SKM-1 (cell line): Measurements from ENCODE around the gene NSUN2.
"Not testable (repeated sequence)": the region's sequence is repeated elsewhere in the genome, so short reads cannot be mapped to it uniquely, and the experiment has no call there.

ENCODE experiments used
- DNase-seq: peaks from one replicate; lab custom pipeline; 2025; ENCODE audit not compliant: unreplicated experiment; lab: John Stamatoyannopoulos, UW

Gene NSUN2

DNA sequence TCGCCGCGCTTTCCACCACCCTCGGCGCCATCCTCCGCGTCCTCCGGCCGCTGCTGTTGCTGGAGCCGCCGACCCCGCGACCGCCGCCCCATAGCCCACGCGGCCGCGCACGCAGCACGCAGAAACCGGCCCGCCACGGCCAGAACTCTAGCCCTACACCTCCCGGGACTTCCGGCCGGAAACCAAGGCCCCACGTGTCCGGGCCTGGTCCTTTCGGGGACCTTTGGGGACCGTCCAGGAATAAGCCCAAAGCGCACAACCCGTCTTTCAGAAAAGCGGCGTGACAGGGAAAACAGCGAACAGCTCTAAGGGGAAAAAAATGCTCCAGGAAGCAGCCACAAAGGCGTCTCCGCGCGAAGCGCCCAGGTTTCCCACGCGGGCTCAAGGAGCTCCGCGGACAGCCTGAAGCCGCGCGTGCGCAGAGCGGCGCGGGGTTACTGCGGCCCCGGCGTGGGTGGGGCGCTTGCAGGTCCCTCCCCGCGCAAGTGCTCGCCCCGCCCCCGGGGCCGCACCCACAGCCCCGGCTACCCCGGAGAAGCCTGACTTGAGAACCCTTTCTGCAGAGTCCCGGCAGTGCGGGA lies at the start of gene NSUN2, which contains the start of gene SRD5A1:
NSUN2 (minus strand) TSS at position 157 of the 581 bp plus-strand sequence; CDS start at position 92, 65 bp downstream.
SRD5A1 (plus strand) TSS at position 553 of the 581 bp plus-strand sequence. CDS start 137 bp downstream, outside the sequence.
- DNase-seq: peak; percentile 83

DNA sequence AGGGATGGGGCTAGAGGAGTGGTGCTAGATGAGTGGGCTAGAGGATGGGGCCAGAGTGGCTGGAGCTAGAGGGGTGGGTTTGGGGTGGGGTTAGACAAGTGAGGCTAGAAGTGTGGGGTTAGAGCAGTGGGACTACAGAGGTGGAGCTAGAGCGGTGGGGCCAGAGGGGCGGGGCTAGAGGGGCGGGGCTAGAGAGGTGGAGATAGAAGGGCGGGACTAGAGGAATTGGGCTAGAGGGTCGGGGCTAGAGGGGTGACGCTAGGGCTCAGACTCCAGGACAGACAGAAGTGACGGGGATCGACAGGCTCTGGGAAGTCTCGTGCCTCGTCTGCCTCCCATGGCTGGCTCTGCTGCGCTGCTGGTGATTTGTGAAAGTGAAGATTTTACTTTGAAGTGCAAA lies 49.4 kb upstream of the NSUN2 start:
- DNase-seq: no peak

DNA sequence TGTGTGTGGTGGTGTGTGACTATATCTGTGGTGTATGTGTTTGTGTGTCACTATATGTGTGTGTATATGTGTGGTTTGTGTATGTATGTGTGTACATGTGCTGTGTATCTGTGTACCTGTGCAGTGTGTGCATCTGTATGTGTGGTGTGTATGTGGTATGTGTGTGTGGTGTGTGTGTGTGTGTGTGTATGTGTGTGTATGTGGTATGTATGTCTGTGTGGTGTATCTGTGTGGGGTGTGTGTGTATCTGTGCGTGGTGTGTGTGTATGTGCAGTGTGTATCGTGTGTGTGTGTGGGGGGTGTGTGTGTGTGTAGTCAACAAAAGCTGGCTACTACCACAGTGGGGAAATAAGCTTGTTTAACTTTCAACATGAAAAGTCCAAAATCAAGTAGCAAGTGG lies 48.8 kb upstream of the NSUN2 start:
- no peak for DNase-seq

DNA sequence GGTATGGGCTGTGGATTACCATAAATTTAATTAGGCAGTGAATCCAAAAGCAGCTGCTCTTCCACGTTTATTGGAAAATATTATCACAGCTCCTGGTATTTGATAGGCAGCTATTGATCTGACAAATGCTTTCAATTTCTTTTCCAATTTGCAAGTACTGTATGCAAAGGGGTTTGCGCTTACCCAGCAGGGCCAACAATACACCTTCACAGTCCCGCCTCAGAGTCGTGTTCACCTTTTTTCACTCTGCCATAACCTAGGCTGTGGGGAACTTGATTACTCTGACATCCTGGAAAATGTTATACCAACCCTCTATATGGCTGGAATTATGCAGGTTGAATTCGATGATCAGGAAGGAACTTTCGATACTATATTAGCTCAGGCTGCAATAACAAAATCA lies 48.1 kb upstream of the NSUN2 start:
- no peak for DNase-seq

DNA sequence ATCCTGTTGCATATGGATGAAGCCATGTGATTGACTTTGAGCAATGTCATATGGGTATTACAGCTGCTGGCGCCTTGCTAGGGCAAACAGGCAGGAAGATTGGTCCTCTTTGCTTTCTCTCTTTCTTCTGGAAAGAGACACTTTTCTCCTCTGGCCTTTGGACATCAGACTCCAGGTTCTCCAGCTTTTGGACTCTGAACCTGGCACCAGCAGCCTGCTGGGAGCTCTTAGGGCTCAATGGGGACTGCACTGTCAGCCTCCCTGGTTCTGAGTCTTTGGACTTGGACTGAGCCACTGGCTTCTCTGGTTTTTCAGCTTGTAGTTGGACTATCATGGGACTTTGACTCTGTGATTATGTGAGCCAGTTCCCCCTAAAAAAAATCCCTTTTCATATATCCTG lies 45.5 kb upstream of the NSUN2 start:
- DNase-seq: no peak

DNA sequence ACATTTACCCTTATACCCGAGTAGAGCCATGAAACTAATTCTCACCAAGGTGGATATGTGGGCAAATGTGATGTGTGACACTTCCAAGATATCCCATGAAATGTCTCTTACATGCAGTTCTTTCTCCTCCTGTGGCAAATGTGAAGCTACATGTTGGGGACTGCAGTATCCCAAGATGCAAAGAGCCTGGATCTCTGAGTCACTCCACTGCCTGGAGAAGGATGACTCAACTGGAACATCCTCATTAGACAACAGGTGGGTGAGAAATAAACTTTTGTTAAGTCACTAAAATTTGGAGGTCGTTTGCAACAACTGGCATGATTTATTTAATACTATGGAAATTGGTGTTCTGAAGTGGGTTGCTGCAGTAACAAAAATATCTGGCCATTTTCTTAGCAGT lies 43.9 kb upstream of the NSUN2 start:
- DNase-seq: no peak

DNA sequence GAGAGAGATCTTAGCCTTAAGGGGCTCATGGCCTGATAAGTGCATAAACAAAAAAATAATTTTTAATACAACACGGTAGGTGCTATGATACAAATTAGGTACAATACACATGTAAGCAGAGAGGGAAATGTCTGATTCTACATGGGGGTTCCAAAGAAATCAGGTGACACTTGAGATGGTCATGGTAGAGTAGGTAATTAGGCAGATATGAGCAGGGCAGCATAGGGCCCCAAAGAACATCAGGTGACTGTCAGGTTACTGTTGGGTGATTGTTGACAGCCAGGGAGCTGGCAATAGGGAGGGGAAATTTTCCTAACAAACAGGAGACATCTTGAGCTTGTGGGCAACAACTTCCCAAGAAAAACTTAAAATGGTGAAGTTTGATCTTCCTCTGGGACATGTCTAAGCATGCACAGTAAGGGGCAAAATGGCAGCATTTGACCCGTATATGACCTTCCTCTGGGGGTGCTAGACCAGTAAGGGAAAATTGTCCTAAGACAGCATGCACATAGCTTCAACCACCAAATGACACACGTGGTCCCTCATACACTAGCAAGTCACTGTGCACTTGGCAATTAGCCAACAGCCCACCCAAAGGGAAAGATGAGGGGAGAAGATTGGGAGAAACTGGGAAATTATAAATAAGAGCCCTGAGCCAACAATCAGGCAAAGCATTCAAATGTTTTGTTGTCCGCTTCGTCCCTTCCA lies 43.1 kb upstream of the NSUN2 start:
- DNase-seq: no peak

DNA sequence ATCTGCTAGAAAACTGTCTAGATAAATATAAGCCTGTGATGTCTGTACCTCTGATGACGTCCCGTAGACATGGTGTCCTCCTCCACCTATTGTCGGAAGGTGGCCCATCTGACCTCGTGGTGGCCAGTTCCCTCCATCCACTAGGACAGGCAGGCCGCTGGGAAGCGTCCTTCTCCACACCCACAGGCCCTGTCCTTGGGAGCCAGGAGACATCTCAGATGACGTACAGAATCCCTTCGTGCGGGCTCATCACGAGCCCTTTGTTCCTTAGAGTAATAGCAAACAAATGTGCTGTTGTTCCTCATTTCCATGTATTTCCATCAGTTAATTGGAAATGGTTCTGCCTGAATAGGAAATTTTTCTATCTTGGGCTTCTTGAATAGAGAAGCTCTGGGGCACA lies 42.0 kb upstream of the NSUN2 start:
- no peak for DNase-seq

DNA sequence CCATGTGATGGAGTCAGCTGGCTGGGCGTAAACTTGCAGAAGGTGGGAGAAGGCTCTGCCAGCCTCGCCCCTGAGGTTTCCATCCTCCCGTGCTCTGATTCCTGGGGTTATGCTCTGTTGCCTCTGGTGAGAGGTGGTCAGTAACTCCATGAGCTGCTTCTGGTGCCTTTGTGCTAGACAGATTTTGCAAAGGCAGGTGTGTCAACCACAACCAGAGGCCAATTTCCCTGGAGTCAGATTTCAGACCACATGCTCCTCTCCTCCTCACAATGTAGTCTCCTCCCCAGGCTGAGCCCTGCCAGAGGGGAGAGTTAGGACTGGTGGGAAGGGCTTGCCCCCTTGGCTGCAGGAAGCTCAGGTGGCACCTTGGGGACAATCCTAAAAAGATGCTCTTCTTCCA lies 41.6 kb upstream of the NSUN2 start:
- DNase-seq: no peak

DNA sequence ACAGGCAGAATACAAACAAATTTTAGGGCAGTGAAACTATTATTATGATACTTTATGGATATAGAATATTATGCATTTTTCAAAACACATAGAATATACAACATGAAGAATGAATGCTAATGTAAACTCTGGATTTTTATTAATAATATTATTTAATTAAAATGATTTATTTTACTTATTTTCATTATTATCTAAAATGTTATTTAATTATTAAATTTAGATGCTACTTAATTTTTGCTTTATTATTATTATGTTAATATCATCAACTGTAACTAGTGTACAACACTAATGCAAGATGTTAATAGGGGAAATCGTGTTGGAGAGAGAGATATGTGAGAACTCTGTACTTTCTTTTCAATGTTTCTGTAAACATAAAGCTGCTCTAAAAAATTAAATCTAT lies 41.1 kb upstream of the NSUN2 start:
- DNase-seq: no peak

DNA sequence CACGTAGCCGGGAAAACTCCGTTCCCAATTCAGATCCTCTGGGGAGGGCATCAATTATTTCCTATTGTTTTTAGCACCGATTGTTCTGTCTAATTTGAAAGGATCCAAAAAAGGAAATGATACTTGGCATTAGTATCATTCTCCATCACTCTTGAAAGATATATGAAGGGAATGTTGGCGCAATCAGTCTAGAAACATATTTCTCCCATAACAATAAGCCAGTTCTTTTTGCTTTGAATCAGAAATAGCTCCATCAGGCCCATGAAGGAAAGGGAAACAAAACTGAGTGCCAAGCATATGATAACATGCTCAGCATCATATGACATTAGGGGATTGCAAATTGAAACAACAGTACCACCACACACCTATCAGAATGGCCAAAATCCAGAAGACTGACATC lies 40.2 kb upstream of the NSUN2 start:
- no peak for DNase-seq

DNA sequence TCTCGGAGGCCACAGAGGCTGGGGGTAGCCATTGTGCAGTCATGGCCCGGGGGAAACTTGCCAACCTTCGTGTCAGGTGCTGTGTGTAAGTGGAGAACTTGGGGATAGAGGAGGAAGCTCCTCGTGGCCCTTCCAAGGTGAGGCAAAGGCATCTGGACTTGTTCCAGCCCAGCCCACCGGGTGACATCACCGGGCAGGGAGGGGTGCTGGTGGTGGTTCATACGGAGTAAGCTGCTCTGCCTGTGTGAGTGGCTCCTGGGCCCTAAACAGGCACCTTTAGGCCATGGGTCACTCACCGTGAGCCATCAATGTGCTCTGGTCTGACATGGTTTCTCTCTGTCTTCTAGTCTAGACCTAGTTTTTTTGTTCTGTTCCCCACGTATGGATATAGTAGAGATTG lies 35.9 kb upstream of the NSUN2 start:
- not testable (repeated sequence) for DNase-seq

DNA sequence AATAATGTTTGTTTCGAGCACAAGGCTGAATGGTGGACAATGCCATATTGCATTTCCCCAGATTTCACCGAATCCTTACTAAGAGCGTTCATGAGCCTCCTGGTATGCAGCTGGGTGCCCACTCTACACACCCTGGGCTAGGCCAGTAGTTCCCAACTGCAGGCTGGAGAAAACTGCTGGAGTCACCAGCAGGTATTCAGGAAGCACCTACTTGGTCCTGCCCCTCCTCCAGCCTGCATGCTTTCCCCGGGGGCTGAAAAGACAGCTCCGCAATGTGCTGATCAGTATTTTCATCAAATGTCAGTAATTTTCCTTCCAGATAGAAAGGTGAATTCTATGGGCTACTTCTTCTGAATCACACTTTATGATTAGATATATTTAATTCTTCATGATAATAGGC lies 34.8 kb upstream of the NSUN2 start:
- no peak for DNase-seq

DNA sequence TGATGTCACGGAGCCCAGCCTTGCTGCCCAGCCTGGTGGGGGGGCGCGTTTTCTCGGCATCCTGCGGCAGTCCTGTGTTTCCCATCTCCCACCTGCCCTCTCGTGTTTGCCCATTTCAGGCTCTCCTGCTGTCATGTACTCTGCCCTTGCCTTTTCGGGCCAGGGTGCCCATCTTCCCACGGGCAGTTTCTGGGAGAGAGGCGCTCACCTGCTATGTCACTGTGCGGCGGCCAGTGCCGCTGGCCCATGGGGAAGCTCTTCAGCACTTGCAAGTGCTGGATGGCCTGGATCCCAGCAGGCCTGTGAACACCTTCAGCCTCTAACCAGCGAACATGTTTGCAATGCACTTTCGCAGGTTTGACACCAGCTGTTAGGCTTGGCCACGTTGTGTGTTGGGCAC lies 33.9 kb upstream of the NSUN2 start:
- no peak for DNase-seq

DNA sequence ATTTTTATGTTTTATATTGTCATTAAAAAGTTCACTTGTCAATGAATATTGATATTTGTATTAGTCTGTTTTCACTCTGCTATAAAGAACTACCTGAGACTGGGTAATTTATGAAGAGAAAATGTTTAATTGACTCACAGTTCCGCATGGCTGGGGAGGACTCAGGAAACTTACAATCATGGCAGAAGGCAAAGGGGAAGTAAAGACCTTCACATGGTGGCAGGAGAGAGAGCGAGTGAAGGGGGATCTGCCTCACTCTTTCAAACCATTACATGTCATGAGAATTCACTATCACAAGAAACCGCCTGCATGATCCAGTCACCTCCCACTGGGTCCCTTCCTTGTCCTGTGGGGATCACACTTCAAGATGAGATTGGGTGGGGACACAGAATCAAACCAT lies 27.8 kb upstream of the NSUN2 start:
- no peak for DNase-seq

DNA sequence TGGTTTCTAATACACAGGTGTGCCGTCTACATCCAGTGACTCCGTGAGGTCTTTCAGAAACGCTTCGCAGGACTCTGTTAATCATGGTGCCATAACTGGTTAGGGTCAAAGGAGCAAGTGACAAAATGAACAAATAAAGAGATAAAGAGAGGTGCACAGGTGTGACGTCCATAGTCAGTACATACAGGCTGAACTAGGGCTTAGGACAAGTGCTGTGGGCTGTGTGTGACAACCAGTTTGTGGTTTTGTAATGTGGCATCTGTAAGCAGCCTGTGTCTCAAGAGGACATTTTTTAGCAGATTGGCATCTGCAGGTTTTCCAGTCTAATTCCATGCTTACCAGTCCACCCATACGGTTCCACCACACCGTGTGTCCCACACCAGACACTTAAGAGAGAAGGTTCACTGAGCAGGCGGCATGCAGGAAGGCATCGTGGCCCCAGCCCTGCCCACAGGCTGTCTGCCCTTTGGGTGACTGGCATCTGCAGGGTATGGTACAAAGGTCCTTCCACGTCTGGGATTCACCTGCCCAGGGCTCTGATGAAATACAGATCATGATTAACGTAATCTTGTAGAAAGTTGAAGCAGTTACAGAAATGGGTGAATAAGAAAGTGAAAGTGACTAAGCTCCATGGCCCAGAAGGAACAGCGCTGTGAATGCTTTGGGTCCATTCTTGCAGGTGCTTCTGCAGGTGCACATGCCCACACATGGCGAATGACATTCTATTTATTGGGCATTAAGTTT lies 27.3 kb upstream of the NSUN2 start:
- no peak for DNase-seq

DNA sequence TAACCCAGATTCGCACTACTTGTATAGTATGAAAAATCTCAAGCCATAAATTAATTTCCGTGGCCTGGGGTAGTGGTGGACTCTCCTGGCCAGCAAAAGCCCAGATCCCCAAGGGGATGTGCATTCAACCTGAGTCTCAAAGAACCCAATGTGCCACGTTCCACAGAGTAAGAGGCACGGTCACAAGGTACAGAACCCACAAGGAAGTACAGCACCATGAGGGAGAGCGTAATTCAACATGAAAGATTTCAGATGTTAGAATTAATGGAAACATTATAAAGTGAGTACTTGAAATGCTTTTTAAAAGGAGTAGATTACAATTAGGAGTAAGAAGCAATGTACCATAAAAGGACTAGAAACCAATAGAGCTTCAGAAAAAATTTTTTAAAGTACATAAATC lies 23.8 kb upstream of the NSUN2 start:
- DNase-seq: no peak

DNA sequence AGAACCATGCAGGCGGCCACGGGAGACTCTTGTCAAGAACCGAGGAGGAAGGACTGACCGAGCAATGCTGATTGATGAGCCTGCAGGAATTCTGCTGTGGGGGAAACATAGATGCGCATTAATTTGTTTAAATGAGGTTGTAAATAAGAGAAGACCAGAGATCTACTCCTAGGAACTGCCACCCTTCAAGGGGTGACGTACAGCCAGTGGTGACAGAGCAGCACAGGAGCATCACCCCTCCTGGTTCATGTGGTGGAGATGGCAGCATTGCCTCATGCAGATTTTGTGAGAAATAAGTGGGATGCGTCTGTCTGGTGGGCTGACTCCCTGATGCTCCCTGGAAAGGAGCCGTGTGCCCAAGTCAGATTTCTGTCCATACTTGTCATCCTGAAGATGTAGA lies 22.6 kb upstream of the NSUN2 start:
- DNase-seq: no peak

DNA sequence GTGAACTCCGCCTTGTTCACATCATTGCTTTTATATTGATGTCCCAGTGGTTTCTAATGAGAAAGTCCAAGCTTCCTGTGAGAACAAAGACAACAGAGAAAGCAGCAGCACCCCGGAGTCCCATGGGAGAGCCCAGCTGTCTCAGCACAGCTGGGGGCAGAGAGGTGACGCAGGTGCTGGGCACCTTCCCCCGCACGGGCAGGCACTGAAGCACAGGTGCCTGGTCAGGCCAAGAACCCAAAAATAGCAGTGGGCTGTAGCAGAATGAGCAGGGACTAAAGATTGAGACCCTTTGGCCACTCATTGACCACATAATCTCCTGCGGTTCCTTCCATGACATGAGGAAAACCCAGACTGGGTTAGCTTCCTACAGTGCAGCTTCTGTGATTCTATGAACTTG lies 19.2 kb upstream of the NSUN2 start:
- no peak for DNase-seq

DNA sequence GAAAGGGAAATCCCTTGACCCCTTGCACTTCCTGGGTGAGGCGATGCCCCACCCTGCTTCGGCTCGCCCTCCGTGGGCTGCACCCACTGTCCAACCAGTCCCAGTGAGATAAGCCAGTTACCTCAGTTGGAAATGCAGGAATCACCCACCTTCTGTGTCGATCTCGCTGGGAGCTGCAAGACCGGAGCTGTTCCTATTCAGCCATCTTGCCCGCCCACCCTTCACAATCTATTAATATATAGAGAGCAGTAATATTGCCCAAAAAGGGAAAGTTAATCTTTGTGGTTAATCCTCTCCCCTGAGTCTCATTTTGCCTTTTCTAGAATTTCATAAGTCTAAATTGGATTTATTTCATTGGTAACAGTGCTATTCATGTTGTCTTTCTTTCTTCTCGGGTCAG lies 16.8 kb upstream of the NSUN2 start:
- DNase-seq: no peak

DNA sequence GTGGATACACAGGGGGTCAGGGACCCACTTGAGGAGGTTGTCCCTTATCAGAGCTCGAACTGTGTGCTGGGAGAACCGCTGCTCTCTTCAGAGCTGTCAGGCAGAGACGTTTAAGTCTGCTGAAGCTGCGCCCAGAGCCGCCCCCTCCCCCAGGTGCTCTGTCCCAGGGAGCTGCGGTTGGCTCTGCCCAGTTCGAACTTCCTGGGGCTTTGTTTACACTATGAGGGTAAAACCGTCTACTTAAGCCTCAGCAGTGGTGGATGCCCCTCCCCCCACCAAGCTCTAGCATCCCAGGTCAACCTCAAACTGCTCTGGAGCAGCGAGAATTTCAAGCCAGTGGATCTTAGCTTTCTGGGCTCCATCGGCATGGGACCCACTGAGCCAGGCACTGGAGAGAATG lies 16.3 kb upstream of the NSUN2 start:
- no peak for DNase-seq
